ENCODE measurements around the gene UPP2. TPM values are rescaled to one million over a fixed set of nuclear protein-coding genes. Genes with fewer than 3 reads are reported as not detected.

Gene UPP2
- total RNA-seq, 1 experiment from 2014 or later, result not detected

GRCh38 chr2:158142165-158142564 is 40.5 kb downstream of the UPP2 start:
- H3K27me3 ChIP-seq (ENCODE audit: control insufficient read depth, insufficient read depth, low read length), result 0 out of 2 replicates have a peak, but pooled peaks cover 2% of the 10 kb centered on the region
- no peaks in the 10 kb centered on the region for H3K4me1 ChIP-seq (ENCODE audit: control insufficient read depth, insufficient read depth, low read length)
- ATAC-seq, result no peak
- BruUV-seq (replicated peaks), result no TSS peak
- no peak overlapping the region for H3K4me3 ChIP-seq (ENCODE audit: low read depth in 2 of 2, low read length in 2 of 2)
- no peaks in the 10 kb centered on the region for H3K36me3 ChIP-seq (ENCODE audit: control insufficient read depth, insufficient read depth, low read length)
- ChIA-PET POLR2A (no interaction called here), CTCF (no interaction called here)
- no peaks in the 10 kb centered on the region for H3K9me3 ChIP-seq (ENCODE audit: control insufficient read depth, insufficient read depth, low read depth, low read length)
- no peak for DNase-seq (ENCODE audit: low read depth, low spot score)
- H3K27ac ChIP-seq (ENCODE audit: low read length), result no peak overlapping the region
- intact Hi-C loops (cut with micrococcal nuclease; ENCODE audit: unreplicated experiment) (no loop called here), in situ Hi-C loops (cut with HindIII; ENCODE audit: low pct_unique_long_range_greater_than_20kb, low sequenced_read_pairs) (no loop called here)
- TF ChIP-seq REST (IDR thresholded peaks at IDR 0.05; ENCODE audit: insufficient read depth in 1 of 2, low read depth in 2 of 2, low read length in 1 of 2) (no peak), CTCF (IDR thresholded peaks at IDR 0.05) (no peak), POLR2AphosphoS5 (IDR thresholded peaks at IDR 0.05; ENCODE audit: low read depth, low read length) (no peak), SIN3A (IDR thresholded peaks at IDR 0.05; ENCODE audit: borderline replicate concordance, insufficient read depth, low read depth, low read length) (no peak), TCF7L2 (IDR thresholded peaks at IDR 0.05; ENCODE audit: low read depth, low read length) (no peak)

DNA sequence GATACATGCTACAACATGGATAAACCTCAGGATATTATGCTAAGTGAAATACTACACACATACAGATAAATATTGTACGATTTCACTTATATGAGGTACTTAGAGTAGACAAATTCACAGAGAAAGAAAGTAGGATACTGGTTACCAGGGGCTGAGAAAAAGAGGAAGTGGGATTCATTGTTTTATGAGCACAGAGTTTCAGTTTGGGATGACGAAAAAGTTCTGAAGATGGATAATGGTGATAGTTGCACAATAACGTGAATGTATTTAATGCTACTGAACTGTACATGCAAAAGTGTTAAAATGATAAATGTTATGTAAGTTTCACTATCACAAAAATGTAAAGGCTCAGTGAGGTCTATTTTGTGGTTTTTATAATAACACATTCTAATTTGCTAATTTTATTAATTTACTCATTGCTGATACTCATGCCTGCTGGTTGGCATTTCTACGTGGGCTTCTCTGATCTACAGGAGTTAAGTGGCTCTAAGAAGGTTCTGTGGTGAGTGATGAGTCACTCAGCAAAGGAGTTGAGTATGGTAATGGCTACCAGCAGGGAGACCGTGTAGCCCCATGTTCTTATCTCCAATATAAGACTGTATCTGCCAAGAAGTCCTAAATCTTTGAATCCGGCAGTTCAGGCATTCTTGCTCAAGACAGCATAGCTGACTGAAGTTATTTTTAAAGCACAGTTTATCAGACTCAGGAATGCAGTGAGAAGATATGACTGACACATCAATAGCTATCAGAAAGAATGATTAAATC is 41.1 kb downstream of the UPP2 start:
- TF ChIP-seq CTCF (IDR thresholded peaks at IDR 0.05), result no peak
- no peak for TF ChIP-seq SIN3A (IDR thresholded peaks at IDR 0.05; ENCODE audit: borderline replicate concordance, insufficient read depth, low read depth, low read length)
- no peak for TF ChIP-seq TCF7L2 (IDR thresholded peaks at IDR 0.05; ENCODE audit: low read depth, low read length)
- no peak for TF ChIP-seq POLR2AphosphoS5 (IDR thresholded peaks at IDR 0.05; ENCODE audit: low read depth, low read length)
- TF ChIP-seq REST (IDR thresholded peaks at IDR 0.05; ENCODE audit: insufficient read depth in 1 of 2, low read depth in 2 of 2, low read length in 1 of 2), result no peak
- no peaks in the 10 kb centered on the region for H3K36me3 ChIP-seq (ENCODE audit: control insufficient read depth, insufficient read depth, low read length)
- intact Hi-C loops (cut with micrococcal nuclease; ENCODE audit: unreplicated experiment), result no loop called here
- no peaks in the 10 kb centered on the region for H3K4me1 ChIP-seq (ENCODE audit: control insufficient read depth, insufficient read depth, low read length)
- no peak for ATAC-seq
- H3K27ac ChIP-seq (ENCODE audit: low read length), result no peak overlapping the region
- no peak overlapping the region for H3K4me3 ChIP-seq (ENCODE audit: low read depth in 2 of 2, low read length in 2 of 2)
- H3K27me3 ChIP-seq (ENCODE audit: control insufficient read depth, insufficient read depth, low read length), result 0 out of 2 replicates have a peak, but pooled peaks cover 2% of the 10 kb centered on the region
- BruUV-seq (replicated peaks), result no TSS peak
- H3K9me3 ChIP-seq (ENCODE audit: control insufficient read depth, insufficient read depth, low read depth, low read length), result no peaks in the 10 kb centered on the region
- ChIA-PET CTCF (no interaction called here), POLR2A (no interaction called here)
- no peak for DNase-seq (ENCODE audit: low read depth, low spot score)
- in situ Hi-C loops (cut with HindIII; ENCODE audit: low pct_unique_long_range_greater_than_20kb, low sequenced_read_pairs), result no loop called here
